Activated naive CD4-positive, alpha-beta T cell treated with anti-CD3 and anti-CD28 coated beads, Interleukin-2, amount 50 U/mL, for 24 hours (primary cell): ENCODE data around the gene FAU.
A peak's percentile ranks its signal among the peaks of the same experiment; 100 is the strongest.

Source experiments
- H3K27ac Mint-ChIP-seq: one replicate; pipeline ENCODE4 v1.8.0; 2021; ENCODE audit warnings: mild to moderate bottlenecking, mixed read lengths
- H3K27me3 Mint-ChIP-seq: one replicate; pipeline ENCODE4 v1.8.0; 2021; ENCODE audit warnings: mixed read lengths
- H3K36me3 Mint-ChIP-seq: one replicate; pipeline ENCODE4 v1.8.0; 2021; ENCODE audit warnings: mixed read lengths
- H3K4me1 Mint-ChIP-seq: one replicate; pipeline ENCODE4 v1.8.0; 2021; ENCODE audit warnings: mixed read lengths
- H3K4me3 Mint-ChIP-seq: one replicate; pipeline ENCODE4 v1.8.0; 2021; ENCODE audit warnings: mild to moderate bottlenecking, mixed read lengths
- H3K9me3 Mint-ChIP-seq: one replicate; pipeline ENCODE4 v1.8.0; 2021; ENCODE audit warnings: mixed read lengths

FAU gene

DNA sequence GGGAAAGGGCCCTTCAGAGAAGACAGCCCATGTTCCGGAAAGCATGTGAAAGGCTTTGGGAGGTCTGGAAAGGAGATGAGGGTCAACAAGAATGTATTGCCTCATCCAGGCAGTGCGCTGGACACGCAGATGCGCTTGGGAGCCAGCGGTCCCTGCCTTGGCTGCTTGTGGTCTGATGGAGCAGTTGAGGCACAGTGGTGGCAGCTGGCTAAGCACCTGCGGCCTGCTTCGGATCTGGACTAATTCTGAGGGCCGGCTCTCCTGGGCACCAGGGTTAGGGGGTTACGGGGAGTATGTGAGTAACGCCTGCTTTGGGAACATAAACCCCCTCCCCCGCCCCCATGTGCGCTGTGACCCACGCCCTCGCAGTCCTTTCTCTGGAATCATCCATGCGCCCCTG is 14.9 kb downstream of the FAU start:
- Mint-ChIP-seq H3K27ac (no peak overlapping the region), H3K4me1 (peaks cover 41% of the 10 kb centered on the region), H3K27me3 (no peaks in the 10 kb centered on the region), H3K4me3 (no peak overlapping the region), H3K9me3 (no peaks in the 10 kb centered on the region), H3K36me3 (peaks cover 2% of the 10 kb centered on the region)

DNA sequence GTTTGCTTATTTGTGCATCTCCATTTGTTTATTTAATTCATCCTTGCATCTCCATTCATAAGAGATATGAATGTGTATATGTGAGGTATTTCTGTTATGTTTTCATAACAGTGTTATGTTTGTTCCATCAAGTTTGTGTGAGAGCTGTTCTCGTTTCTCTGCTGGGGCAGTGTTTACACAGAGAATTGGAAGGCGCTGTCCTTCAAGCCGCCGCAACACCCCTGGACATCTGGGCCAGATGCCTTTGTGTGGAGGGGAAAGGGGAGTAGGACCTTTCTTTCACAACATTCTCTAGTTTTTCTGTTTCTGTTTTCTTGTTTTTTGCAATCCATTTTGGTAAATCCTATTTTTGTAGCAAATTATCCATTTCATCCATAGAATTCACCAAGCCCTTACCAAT is 17.3 kb downstream of the FAU start:
- no peak overlapping the region for H3K4me3 Mint-ChIP-seq
- no peaks in the 10 kb centered on the region for H3K27me3 Mint-ChIP-seq
- H3K9me3 Mint-ChIP-seq = no peaks in the 10 kb centered on the region
- peaks cover 21% of the 10 kb centered on the region for H3K4me1 Mint-ChIP-seq
- H3K36me3 Mint-ChIP-seq = peaks cover 2% of the 10 kb centered on the region
- H3K27ac Mint-ChIP-seq = no peak overlapping the region

DNA sequence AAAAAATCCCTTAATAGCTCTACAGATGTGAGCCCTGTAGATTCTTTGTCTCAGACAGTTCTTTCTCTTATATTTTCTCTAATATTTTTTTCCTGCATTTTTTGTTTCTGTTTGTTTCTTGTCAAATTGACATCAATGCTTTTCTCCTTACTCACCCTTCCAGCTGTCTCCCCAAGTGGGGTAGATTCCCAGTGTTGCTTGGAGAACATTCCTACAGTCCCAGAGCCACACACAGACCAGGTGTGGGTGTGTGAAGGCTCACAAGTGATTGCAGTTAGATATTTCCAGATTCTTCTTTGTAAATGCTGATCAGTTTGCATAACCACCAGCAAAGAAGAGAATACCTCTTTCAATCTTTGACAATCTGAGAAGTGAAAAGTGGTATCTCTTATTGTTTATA is 18.5 kb downstream of the FAU start:
- H3K4me3 Mint-ChIP-seq = no peak overlapping the region
- H3K9me3 Mint-ChIP-seq = no peaks in the 10 kb centered on the region
- no peaks in the 10 kb centered on the region for H3K27me3 Mint-ChIP-seq
- H3K36me3 Mint-ChIP-seq = peaks cover 2% of the 10 kb centered on the region
- H3K4me1 Mint-ChIP-seq = peaks cover 26% of the 10 kb centered on the region
- no peak overlapping the region for H3K27ac Mint-ChIP-seq

DNA sequence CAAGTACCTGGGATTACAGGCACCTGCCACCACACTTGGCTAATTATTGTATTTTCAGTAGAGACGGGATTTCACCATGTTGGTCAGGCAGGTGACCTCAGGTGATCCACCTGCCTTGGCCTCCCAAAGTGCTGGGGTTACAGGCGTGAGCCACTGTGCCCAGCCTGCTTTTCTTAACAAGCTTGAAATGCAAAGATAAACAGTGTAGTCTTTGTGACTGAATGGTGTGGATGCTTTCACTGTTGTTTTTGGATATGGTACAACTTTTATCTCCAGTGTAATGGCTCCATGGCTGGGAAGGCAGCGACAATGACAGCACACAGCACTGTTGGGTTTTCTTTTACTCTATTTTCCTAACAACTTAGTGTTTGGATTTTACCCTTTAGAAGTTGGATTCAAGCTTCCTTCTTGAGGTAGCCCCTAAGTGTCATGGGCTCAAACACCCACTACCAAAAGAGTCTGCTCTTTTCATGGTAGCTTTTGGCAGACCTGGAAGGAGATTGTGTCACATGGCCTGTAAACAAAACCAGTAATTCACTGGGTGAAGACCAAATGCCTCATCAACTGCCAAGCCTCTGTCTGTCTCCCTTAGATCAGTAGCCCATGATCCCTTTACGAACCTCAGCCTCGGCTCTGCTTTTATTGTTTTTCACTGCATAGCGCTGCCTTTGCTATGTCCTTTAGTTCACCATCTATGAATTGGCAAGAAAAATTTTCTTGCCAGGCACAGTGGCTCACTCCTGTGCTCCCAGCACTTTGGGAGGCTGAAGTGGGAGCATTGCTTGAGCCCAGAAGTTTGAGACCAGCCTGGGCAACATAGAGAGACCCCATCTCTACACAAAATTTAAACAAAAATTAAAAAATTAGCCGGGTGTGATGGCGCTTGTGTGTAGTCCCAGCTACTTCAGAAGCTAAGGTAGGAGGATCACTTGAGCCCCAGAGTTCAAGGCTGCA is 19.5 kb downstream of the FAU start:
- Mint-ChIP-seq H3K27ac (no peak overlapping the region), H3K27me3 (no peaks in the 10 kb centered on the region), H3K4me1 (peaks cover 31% of the 10 kb centered on the region), H3K36me3 (peaks cover 2% of the 10 kb centered on the region), H3K9me3 (no peaks in the 10 kb centered on the region), H3K4me3 (no peak overlapping the region)

DNA sequence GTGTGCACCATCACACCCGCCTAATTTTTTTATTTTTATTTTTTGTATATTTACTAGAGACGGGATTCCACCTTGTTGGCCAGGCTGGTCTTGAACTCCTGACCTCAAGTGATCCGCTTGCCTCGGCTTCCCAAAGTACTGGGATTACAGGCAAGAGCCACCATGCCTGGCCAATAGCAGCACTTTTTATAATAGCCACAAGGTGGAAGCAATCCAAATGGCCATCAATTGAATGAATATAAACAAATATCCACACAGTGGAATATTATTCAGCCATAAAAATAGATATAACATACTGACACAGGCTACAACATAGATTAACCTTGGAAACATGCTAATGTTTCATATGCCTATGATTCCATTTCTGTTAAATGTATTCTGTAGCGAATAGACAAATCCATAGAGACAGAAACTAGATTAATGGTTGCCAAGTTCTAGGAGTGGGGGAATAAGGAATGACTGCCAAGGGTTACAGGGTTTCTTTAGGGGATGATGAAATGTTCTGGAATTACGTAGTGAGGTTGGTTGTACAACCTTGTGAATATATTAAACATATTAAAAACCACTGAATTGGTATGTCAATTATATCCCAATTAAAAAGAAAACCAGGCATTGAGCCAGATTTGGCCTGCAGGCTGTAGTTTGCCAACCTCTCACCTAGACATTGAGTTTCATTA is 21.1 kb downstream of the FAU start:
- Mint-ChIP-seq H3K4me1 (peaks cover 29% of the 10 kb centered on the region), H3K36me3 (no peaks in the 10 kb centered on the region), H3K27ac (no peak overlapping the region), H3K27me3 (no peaks in the 10 kb centered on the region), H3K4me3 (no peak overlapping the region), H3K9me3 (no peaks in the 10 kb centered on the region)

DNA sequence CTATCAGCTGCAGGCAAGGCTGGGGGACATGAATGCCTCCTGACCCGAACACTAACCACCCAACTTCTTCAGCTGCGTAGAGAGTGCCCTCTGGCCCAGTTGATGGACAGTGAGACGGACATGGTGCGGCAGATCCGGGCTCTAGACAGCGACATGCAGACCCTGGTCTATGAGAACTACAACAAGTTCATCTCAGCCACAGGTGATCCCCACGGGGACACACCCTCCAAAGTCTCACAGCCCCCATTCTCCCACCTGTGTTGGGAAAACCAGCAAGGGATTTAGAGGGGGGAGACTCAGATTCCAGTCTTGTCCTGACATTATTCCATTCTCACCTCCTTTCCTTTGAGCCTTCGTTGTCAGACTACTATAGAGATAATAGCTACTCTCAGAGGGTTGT is 25.0 kb downstream of the FAU start:
- no peak overlapping the region for H3K27ac Mint-ChIP-seq
- H3K9me3 Mint-ChIP-seq = no peaks in the 10 kb centered on the region
- H3K4me3 Mint-ChIP-seq = peak overlapping the region; percentile 90
- no peaks in the 10 kb centered on the region for H3K36me3 Mint-ChIP-seq
- peaks cover 14% of the 10 kb centered on the region for H3K4me1 Mint-ChIP-seq
- H3K27me3 Mint-ChIP-seq = no peaks in the 10 kb centered on the region

DNA sequence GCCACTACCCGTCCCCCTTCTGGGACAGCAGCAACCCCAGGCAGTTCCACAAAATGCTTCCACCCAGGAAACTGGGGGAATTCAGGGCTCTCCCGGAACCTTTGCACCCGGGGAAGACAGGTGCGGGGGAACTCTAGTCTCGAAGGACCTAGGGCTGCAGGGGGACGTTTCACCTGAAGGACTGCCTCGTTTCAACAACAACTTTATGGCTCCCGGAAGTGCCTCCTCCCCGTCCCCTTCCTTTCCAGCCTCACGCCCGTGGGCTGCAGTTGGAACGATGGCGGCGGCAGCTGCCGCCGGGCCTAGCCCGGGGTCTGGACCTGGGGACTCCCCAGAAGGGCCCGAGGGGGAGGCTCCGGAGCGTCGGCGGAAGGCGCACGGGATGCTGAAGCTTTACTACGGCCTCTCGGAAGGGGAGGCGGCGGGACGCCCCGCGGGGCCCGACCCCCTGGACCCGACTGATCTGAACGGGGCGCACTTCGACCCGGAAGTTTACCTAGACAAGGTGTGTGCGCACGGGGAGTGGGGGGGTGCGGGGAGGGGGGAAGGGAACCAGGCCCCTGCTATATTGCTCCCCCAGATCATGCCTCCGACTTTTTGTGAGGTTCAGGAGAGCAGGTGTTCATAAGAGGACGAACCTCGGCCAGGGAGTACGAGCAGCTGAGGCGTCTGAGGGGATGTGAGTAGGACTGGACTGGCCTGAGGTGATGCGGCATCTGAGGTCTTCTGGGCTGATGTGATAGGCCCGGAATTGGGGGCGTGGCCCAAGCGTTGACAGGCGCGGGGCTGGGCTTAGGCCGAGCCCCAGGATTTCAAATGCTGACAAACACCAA is 25.7 kb downstream of the FAU start, which contains the start of gene VPS51:
VPS51 (plus strand) TSS at position 241 of the 833 bp plus-strand sequence; CDS start at position 278, 37 bp downstream.
- Mint-ChIP-seq H3K4me3 (peak within 1 kb of the TSS; percentile 90), H3K27ac (peak within 1 kb of the TSS; percentile 94), H3K27me3 (no peaks in the 10 kb centered on the region), H3K9me3 (no peaks in the 10 kb centered on the region), H3K36me3 (no peaks in the 10 kb centered on the region), H3K4me1 (peaks cover 14% of the 10 kb centered on the region)

DNA sequence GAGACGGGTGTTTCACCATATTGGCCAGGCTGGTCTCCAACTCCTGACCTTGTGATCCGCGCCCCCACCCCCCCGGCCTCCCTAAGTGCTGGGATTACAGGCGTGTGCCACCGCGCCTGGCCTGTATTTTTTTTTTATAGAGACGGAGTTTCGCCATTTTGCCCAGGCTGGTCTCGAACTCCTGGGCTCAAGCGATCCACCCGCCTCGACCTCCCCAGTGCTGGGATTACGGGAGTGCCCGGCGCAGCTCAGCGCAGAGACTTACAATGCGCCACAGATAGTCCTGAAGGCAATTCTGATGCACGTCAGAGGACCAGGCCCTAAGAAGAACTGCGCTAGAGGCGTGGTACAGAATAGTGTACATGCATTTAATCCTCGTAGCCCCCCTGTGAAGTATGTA is 26.5 kb downstream of the FAU start:
- H3K27me3 Mint-ChIP-seq = no peaks in the 10 kb centered on the region
- peaks cover 14% of the 10 kb centered on the region for H3K4me1 Mint-ChIP-seq
- H3K9me3 Mint-ChIP-seq = no peaks in the 10 kb centered on the region
- peak overlapping the region; percentile 90 for H3K4me3 Mint-ChIP-seq
- H3K36me3 Mint-ChIP-seq = no peaks in the 10 kb centered on the region
- H3K27ac Mint-ChIP-seq = peak overlapping the region; percentile 93

DNA sequence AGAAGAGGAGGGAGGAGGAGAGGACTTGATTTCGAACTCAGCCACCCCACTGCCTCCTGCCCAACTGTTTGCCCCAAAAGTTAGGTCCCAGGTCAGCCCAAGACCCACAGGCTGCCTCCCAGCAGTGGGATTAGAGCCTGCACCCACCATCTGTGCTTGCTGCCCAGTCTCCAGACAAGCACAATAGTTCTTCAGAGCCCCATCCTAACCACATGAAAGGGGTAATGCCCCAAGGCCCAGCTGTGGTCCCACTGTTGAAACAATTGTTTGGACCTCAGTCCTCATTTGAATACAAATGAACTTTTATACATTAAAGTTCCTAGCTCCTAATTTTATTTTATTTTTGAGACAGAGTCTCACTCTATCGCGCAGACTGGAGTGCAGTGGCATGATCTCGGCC is 31.3 kb downstream of the FAU start:
- Mint-ChIP-seq H3K27me3 (no peaks in the 10 kb centered on the region), H3K36me3 (peaks cover 4% of the 10 kb centered on the region), H3K4me1 (peaks cover 4% of the 10 kb centered on the region), H3K9me3 (no peaks in the 10 kb centered on the region), H3K4me3 (no peak overlapping the region), H3K27ac (no peak overlapping the region)

DNA sequence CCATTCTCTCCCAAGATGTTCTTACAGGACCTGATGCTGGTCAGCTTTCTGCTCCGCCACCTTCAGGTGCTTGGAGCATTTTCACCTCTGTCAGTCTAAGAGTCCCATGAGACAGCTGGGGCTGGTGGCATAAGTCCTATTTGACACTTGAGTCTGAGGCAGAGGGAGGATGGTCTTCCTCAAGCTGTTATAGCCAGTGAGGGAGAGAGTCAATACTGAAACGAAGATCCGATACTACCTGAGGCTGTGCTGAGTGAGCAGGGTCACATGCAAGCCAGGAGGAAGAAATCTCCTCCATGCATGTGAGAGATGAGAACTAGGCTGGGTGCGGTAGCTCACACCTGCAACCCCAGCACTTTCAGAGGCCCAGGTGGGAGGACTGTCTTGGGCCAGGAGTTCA is 32.3 kb downstream of the FAU start:
- peaks cover 8% of the 10 kb centered on the region for H3K4me1 Mint-ChIP-seq
- H3K27ac Mint-ChIP-seq = no peak overlapping the region
- no peaks in the 10 kb centered on the region for H3K27me3 Mint-ChIP-seq
- H3K36me3 Mint-ChIP-seq = peaks cover 4% of the 10 kb centered on the region
- H3K9me3 Mint-ChIP-seq = no peaks in the 10 kb centered on the region
- no peak overlapping the region for H3K4me3 Mint-ChIP-seq

DNA sequence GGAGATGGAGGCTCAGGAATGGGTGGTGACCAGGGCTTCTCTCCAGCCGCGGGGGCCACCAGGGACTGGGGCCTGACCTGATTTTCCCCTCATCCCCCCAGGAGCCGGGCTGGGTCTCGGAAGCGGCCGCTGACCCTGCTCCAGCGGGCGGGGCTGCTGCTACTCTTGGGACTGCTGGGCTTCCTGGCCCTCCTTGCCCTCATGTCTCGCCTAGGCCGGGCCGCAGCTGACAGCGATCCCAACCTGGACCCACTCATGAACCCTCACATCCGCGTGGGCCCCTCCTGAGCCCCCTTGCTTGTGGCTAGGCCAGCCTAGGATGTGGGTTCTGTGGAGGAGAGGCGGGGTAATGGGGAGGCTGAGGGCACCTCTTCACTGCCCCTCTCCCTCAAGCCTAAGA is 34.1 kb downstream of the FAU start:
- H3K4me1 Mint-ChIP-seq = peaks cover 15% of the 10 kb centered on the region
- H3K4me3 Mint-ChIP-seq = no peak overlapping the region
- no peaks in the 10 kb centered on the region for H3K27me3 Mint-ChIP-seq
- H3K36me3 Mint-ChIP-seq = peaks cover 4% of the 10 kb centered on the region
- no peak overlapping the region for H3K27ac Mint-ChIP-seq
- no peaks in the 10 kb centered on the region for H3K9me3 Mint-ChIP-seq

DNA sequence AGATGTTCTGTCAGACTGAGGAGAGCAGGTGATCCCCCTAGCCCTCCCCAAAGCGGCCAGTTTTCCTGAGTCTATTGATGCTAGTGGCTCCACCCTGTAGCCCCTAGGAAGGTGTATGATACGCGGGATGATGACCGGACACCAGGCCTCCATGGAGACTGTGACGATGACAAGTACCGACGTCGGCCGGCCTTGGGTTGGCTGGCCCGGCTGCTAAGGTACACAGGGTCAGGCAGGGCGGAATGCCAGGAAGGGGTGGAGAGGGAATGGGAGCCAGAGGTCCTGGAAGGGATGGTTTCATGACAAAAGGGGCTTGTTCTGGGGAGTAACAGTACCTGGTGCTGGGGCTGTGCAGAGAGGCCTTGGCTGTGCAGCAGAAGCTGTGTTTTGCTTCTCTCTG is 34.7 kb downstream of the FAU start:
- Mint-ChIP-seq H3K27ac (no peak overlapping the region), H3K9me3 (no peaks in the 10 kb centered on the region), H3K36me3 (peaks cover 4% of the 10 kb centered on the region), H3K27me3 (no peaks in the 10 kb centered on the region), H3K4me1 (peaks cover 15% of the 10 kb centered on the region), H3K4me3 (no peak overlapping the region)

DNA sequence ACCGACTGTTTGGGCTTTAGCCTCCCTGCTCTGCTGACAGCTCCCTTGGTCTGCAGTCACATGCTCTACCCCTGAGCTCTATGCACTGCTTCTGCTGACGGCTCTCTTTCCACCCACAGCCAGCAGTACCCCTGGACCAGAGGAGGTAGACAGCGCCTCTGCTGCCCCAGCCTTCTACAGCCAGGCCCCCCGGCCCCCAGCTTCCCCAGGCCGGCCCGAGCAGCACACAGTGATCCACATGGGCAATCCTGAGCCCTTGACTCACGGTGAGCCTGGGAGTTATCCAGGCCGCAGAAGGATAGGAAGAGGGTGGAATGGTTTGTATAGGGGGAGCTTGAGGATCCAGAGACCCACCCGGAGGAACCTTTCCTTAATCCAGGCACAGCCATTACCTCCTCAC is 35.1 kb downstream of the FAU start:
- Mint-ChIP-seq H3K4me3 (no peak overlapping the region), H3K27me3 (no peaks in the 10 kb centered on the region), H3K9me3 (no peaks in the 10 kb centered on the region), H3K4me1 (peaks cover 15% of the 10 kb centered on the region), H3K27ac (peak overlapping the region; percentile 51), H3K36me3 (peaks cover 4% of the 10 kb centered on the region)

DNA sequence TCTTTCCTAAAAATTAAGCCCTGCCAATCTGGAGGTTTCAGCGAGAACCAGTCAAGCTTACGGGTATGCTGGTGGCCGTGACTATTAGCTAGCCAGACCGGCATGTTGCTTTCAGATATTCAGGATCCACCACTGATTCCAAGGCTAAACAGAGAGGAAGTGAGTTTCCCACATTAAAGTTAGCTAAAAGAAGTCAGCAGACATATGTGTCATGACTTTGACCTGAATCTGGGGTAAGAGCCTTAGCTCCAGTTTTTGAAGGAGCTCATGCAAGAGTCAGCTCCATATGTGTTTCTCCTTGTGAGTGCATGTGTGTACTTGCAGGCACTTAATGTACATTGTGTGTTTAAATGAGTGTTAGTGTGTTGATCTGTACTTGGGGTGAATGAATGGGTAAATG is 36.5 kb downstream of the FAU start:
- Mint-ChIP-seq H3K4me1 (peaks cover 15% of the 10 kb centered on the region), H3K27ac (peak overlapping the region; percentile 3), H3K27me3 (no peaks in the 10 kb centered on the region), H3K9me3 (no peaks in the 10 kb centered on the region), H3K4me3 (peak overlapping the region; percentile 95), H3K36me3 (peaks cover 4% of the 10 kb centered on the region)

DNA sequence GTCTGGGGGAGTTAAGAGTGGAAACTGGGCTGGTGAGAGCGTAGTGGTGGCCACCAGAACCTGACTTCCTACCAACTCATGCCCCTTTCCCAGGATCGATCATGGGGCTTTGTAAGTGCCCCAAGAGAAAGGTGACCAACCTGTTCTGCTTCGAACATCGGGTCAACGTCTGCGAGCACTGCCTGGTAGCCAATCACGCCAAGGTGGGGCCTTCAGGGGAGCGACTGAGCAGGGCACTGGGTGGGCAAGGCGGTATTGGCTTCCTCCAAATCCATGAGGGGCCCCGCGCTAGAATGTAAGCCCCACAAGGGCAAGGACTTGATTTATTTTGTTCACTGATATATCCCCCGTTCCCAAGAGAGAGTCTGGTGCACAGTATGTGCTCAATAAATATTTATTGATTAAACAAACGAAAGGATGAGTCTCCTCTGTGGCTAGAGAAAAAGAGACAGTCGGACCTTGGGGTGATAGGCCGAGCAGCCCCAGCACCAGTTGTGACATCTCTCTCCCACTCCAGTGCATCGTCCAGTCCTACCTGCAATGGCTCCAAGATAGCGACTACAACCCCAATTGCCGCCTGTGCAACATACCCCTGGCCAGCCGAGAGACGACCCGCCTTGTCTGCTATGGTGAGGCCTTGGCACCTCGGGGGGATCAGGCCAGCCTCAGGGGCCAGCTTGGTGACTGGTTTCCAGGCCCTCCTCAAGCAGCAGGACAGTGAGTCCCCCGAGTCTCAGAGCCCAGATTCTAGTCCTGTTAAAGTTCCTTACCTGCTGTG is 37.1 kb downstream of the FAU start:
- peak overlapping the region; percentile 98 for H3K27ac Mint-ChIP-seq
- H3K36me3 Mint-ChIP-seq = peaks cover 4% of the 10 kb centered on the region
- H3K27me3 Mint-ChIP-seq = no peaks in the 10 kb centered on the region
- H3K4me3 Mint-ChIP-seq = peak overlapping the region; percentile 95
- peaks cover 15% of the 10 kb centered on the region for H3K4me1 Mint-ChIP-seq
- H3K9me3 Mint-ChIP-seq = no peaks in the 10 kb centered on the region
